Heart left ventricle (tissue), 16 donors: Measurements from ENCODE around the gene GRB2. TPM values are rescaled to one million over a fixed set of nuclear protein-coding genes. Genes with fewer than 3 reads are reported as not detected.
A peak's percentile ranks its signal among the peaks of the same experiment; 100 is the strongest.

Experiments used
- ATAC-seq, 4 donors: fragments of 200-7000 bp; cut with Tn5 transposase; one replicate each; pipeline ENCODE4 v1.9.1; 2020 to 2022; ENCODE audit warnings: moderate library complexity in 4 of 4, mild to moderate bottlenecking in 3 of 4, moderate number of reproducible peaks in 1 of 4
- DNase-seq, 5 donors: peaks; one replicate each; pipeline ENCODE4 v3.0.0-alpha.2; 2020
- H3K27ac ChIP-seq, 12 donors: fragments of 200-600 bp; sonication (generic) in 4 of 12; one replicate each; pipeline versions ENCODE4 v1.5.0 to v1.8.0; 2016 to 2022; ENCODE audit warnings: mild to moderate bottlenecking in 2 of 12
- H3K27me3 ChIP-seq, 9 donors: fragments of 200-600 bp; sonication (generic) in 2 of 9; one replicate each; pipeline versions ENCODE4 v1.5.1 to v1.8.0; 2016 to 2022; ENCODE audit warnings: mild to moderate bottlenecking in 3 of 9
- H3K36me3 ChIP-seq, 9 donors: fragments of 200-600 bp; sonication (generic) in 2 of 9; one replicate each; pipeline versions ENCODE4 v1.5.0 to v1.8.0; 2018 to 2022; ENCODE audit warnings: mild to moderate bottlenecking in 2 of 9
- H3K4me1 ChIP-seq, 12 donors: fragments of 200-600 bp; sonication (generic) in 4 of 12; one replicate each; pipeline versions ENCODE4 v1.5.0 to v1.8.0; 2016 to 2022; ENCODE audit warnings: mild to moderate bottlenecking in 3 of 12
- H3K4me3 ChIP-seq, 12 donors: fragments of 200-600 bp; sonication (generic) in 4 of 12; one replicate each; pipeline versions ENCODE4 v1.5.0 to v1.8.0; 2017 to 2022; ENCODE audit warnings: mild to moderate bottlenecking in 9 of 12, moderate library complexity in 4 of 12
- H3K9me3 ChIP-seq, 12 donors: fragments of 200-600 bp; sonication (generic) in 4 of 12; one replicate each; pipeline versions ENCODE4 v1.5.0 to v1.8.0; 2016 to 2022; ENCODE audit warnings: mild to moderate bottlenecking in 1 of 12
- POLR2A ChIP-seq, 2 donors: fragments of 450-650 bp; IDR thresholded peaks; one replicate each; pipeline ENCODE4 v1.6.1; 2017; ENCODE audit warnings: antibody characterized with exemption in 2 of 2, mild to moderate bottlenecking in 2 of 2, moderate library complexity in 2 of 2
- WGBS, 4 donors: extraction: QIAGEN DNeasy Blood & Tissue Kit in 2 of 4; methylation state at CpG; one replicate each; pipeline versions ENCODE4 v1.1.5 to v1.1.7; 2013 to 2018; 5-methylcytosine and 5-hydroxymethylcytosine counted together
- intact Hi-C, 10 donors: fragments of 100-400 bp; cut with DNase I; formaldehyde crosslinking; loops; one replicate each; pipeline versions ENCODE4 v1.11.1 to v1.14.2; 2022
- polyA plus RNA-seq, 2 donors: library from polyadenylated mRNA; stranded (reverse); fragments of 200-250 nt; gene quantifications; one replicate each; pipeline ENCODE4 v1.2.3, GENCODE V29; 2013
- total RNA-seq, 9 donors: library from RNA; depleted of rRNA in 2 of 9; stranded (reverse); fragments of >200 nt in 2 of 9; fragmentation: NEBNext Ultra II Directional in 3 of 9; extraction: Animal tissue kit (Norgen Biotek cat#: 25700) in 3 of 9; gene quantifications; one replicate each; pipeline versions ENCODE4 v1.1.0 to v1.2.4, GENCODE V29; 2016 to 2023
- TF ChIP-seq, protein P1 (sequence below), 12 donors: fragments of 200-600 bp; sonication (generic) in 4 of 12; IDR thresholded peaks; one replicate each; pipeline versions ENCODE4 v1.5.0 to v1.8.0; 2018 to 2022; ENCODE audit warnings: antibody characterized with exemption in 12 of 12, mild to moderate bottlenecking in 5 of 12
- donor health status: ischemic (EF 13 %, LVEDD 7.1; RV severe dilation, severe dysfunction).
- donor health status: healthy with polysubstance abuse.
- donor health status: DM: no; HTN: yes; CAD: no.
- donor health status: DM: no; HTN: no; CAD: no.
- donor health status: ischemic (EF 25% LVEDD 6.9; RV normal size, moderate dysfunction).
- donor health status: ischemic (EF 25% LVEDD 5.7; RV mildly dilated, moderate dysfunction).
- donor health status: healthy.
- donor health status: DM: yes; HTN: yes; CAD: no.
- donor health status: ischemic (EF 35%, LVEDD 5.7; RV mildly dilated, moderate dysfunction).
- donor health status: nonischemic (EF 11% LVEDD 7.7; RV severe dilation, severe dysfunction).
- donor health status: DM: yes; HTN: yes; CAD: no.
- donor health status: PGD.
- donor health status: ischemic (EF 29% LVEDD 5.4; RV normal size, mild dysfunction).
- donor health status: nonischemic (EF 23%, LVEDD 6.1; RV moderate dilation, normal function).

The GRB2 gene
- total and polyA plus RNA-seq, 11 donors, result 24.5 to 145 (median 67.7) TPM

DNA sequence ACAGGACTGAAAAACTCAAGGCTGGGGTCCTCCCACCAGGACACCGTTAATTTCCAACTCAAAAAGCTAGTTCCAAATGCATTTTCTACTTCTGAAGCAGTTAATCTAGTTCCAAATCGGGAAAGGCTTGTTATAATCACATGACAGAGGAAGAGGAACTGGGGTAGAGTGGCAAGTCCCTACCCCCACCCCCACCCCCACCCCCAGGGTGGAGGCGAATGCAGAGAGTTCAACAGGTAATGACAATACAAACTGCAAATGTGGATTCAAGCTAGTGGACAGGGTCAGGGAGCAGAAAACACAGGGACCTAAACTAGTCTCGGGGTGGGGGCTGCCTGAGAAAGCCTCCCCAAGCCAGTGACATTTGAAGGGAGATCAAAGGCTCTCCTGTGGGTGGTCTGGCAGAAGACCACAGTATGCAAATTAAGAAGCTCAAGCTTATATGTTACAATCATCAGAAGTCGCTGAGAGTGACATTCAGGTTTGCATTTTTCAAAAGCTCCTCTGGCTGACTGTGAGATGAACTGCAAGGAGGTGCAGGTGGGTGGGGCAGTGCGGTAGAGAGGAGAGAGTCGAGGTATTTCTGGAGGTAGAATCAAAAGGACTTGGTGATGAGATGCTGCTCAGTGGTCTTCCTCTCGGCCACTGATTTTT is 59.8 kb downstream of the GRB2 start:
- intact Hi-C loops, result no loop called here
- no peaks in the 10 kb centered on the region for H3K9me3 ChIP-seq
- H3K4me1 ChIP-seq, result peaks cover 0 to 98% (median 38%) of the 10 kb centered on the region in 12 donors
- no peak for TF ChIP-seq POLR2A (IDR thresholded peaks at IDR 0.05)
- TF ChIP-seq, protein P1, sequence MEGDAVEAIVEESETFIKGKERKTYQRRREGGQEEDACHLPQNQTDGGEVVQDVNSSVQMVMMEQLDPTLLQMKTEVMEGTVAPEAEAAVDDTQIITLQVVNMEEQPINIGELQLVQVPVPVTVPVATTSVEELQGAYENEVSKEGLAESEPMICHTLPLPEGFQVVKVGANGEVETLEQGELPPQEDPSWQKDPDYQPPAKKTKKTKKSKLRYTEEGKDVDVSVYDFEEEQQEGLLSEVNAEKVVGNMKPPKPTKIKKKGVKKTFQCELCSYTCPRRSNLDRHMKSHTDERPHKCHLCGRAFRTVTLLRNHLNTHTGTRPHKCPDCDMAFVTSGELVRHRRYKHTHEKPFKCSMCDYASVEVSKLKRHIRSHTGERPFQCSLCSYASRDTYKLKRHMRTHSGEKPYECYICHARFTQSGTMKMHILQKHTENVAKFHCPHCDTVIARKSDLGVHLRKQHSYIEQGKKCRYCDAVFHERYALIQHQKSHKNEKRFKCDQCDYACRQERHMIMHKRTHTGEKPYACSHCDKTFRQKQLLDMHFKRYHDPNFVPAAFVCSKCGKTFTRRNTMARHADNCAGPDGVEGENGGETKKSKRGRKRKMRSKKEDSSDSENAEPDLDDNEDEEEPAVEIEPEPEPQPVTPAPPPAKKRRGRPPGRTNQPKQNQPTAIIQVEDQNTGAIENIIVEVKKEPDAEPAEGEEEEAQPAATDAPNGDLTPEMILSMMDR (IDR thresholded peaks at IDR 0.05), result no peak
- H3K4me3 ChIP-seq, result peak overlapping the region in 1 of 12 donors; percentile 35
- no peaks in the 10 kb centered on the region for H3K36me3 ChIP-seq
- H3K27me3 ChIP-seq, result no peaks in the 10 kb centered on the region
- DNase-seq (no peak), ATAC-seq (peak in 2 of 4 donors; percentile 29 to 30)
- peak overlapping the region in 1 of 12 donors; percentile 71 for H3K27ac ChIP-seq
- 58 to 69% (median 65%) methylated on average over 8 of the region's 8 CpGs for WGBS, 4 donors

DNA sequence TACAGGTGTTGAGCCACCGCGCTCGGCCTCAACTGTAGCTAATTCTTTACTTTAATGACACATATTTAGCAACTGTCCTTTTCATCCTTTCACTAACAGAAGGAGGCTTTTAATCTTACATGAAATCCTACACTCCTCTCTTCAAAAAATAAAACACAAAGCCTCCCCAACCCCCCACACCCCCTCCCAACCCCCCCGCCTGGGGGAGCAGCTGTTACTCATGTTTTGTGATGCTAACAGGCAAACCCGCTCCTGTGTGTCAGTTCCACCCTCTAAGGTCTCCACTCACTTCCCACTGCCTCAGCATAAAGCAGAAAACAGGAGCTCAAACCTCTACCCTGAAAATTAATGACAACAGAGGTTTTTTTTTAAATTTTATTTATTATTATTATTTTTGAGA is 60.8 kb downstream of the GRB2 start:
- H3K4me1 ChIP-seq, result peaks cover 0 to 98% (median 40%) of the 10 kb centered on the region in 12 donors
- intact Hi-C loops, result no loop called here

DNA sequence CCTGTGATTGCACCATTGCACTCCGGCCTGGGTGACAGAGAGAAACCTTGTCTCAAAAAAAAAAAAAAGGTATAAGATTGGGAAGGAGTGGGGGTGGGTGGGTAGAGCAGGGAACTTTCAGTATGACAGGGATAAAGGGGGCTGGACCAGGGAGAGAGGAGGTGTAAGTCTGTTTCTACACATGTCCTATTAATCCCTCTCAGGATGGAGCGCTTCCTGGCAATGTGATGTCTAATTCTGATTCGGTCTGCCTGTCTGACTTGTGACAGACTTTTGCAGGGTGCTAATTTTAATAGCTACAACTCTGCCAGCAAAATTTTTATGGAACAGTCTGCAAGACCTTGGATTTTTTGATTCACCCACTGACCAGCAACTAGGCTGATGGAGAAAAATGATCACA is 62.5 kb downstream of the GRB2 start:
- 53 to 58% (median 54%) methylated on average over 3 of the region's 3 CpGs for WGBS, 4 donors
- TF ChIP-seq, protein P1 (IDR thresholded peaks at IDR 0.05), result no peak
- no peak for TF ChIP-seq POLR2A (IDR thresholded peaks at IDR 0.05)
- ATAC-seq (peak in 1 of 4 donors; percentile 22), DNase-seq (no peak)
- Histone ChIP-seq H3K27me3 (no peaks in the 10 kb centered on the region), H3K27ac (no peak overlapping the region), H3K36me3 (no peaks in the 10 kb centered on the region), H3K4me3 (no peak overlapping the region), H3K9me3 (no peaks in the 10 kb centered on the region), H3K4me1 (peaks cover 0 to 97% (median 41%) of the 10 kb centered on the region in 12 donors)
- intact Hi-C loops, result no loop called here

More for the DNA sequence above, 60.8 kb downstream of the GRB2 start:
- DNase-seq, result no peak
- H3K27me3 ChIP-seq, result no peaks in the 10 kb centered on the region
- WGBS, 4 donors, result 84 to 94% (median 91%) methylated on average over 5 of the region's 5 CpGs
- H3K9me3 ChIP-seq, result no peaks in the 10 kb centered on the region
- no peak for ATAC-seq
- H3K4me3 ChIP-seq, result no peak overlapping the region
- no peaks in the 10 kb centered on the region for H3K36me3 ChIP-seq
- no peak for TF ChIP-seq POLR2A (IDR thresholded peaks at IDR 0.05)
- TF ChIP-seq, protein P1 (IDR thresholded peaks at IDR 0.05), result no peak
- H3K27ac ChIP-seq, result peak overlapping the region in 1 of 12 donors; percentile 71

DNA sequence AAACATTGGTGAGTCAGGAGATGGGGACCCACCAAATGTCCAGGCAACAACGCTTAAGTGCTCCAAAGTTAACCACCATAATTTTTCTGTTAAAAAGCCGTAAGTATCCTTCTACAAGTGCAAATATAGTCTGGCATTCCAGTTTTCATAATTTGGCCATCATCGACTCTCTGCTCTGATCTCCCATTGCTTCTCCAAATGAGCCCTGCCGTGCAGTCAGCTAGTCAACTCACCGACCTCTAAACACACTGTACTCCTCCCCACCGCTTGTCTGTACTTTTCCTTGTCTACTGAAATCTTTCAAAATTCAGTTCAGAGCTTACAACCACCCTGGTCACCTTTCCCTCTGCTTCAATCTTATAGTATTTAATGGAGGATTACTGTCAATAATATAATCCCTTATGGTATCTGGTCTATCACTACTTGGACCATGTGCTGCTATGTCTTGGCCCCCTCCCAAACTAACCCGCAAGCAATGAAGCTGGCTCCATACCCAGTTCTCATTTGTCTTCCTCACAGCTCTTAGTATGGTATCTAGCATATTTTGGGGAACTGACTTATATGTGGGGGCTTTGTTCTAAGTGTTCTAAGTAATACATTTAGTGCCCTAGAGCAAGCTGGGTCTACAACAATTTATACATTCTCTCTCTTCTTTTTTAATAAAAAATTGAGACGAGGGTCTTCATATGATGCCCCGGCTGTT is 63.5 kb downstream of the GRB2 start:
- Histone ChIP-seq H3K9me3 (no peaks in the 10 kb centered on the region), H3K4me1 (peaks cover 0 to 97% (median 35%) of the 10 kb centered on the region in 12 donors), H3K27ac (no peak overlapping the region), H3K4me3 (no peak overlapping the region), H3K36me3 (no peaks in the 10 kb centered on the region), H3K27me3 (no peaks in the 10 kb centered on the region)
- intact Hi-C loops, result no loop called here
- WGBS, 4 donors, result 87 to 88% (median 88%) methylated on average over 9 of the region's 9 CpGs
- DNase-seq (no peak), ATAC-seq (no peak)
- TF ChIP-seq, protein P1 (IDR thresholded peaks at IDR 0.05), result no peak
- TF ChIP-seq POLR2A (IDR thresholded peaks at IDR 0.05), result no peak
